OCI-LY1 (cell line): ENCODE data around the gene SEC22C.

ENCODE experiments used
- CTCF ChIP-seq: fragments of 200-600 bp; sonication (generic), shearing (Covaris generic); IDR thresholded peaks from 2 replicates; pipeline ENCODE4 v1.5.1; 2017; ENCODE audit warnings: mild to moderate bottlenecking, antibody characterized with exemption, low read length, moderate library complexity, mixed read lengths
- EZH2 ChIP-seq: fragments of 200-600 bp; sonication (generic), shearing (Covaris generic); IDR thresholded peaks from 2 replicates; pipeline ENCODE4 v1.8.0; 2017; ENCODE audit warnings: borderline replicate concordance, mixed run types, mild to moderate bottlenecking, antibody characterized with exemption, low read length, moderate library complexity, mixed read lengths

- TF ChIP-seq CTCF (no peak), EZH2 (no peak)
These were observed 73.2 kb downstream of the SEC22C start for GRCh38 chr3:42508562-42508961.
